GM21529 (cell line): ENCODE results near the gene KCNG4.

Experiments
- ATAC-seq: cut with Tn5 transposase; IDR thresholded peaks from one replicate; pipeline ENCODE4 v1.9.1; 2021; ENCODE audit not compliant: unreplicated experiment

The KCNG4 gene

GRCh38 chr16:84267380-84267779 is 27.6 kb upstream of the KCNG4 start:
- no peak for ATAC-seq

- peak; percentile 71 for ATAC-seq
These were observed 26.6 kb upstream of the KCNG4 start for GRCh38 chr16:84266451-84266850.

- ATAC-seq = no peak
These were observed 23.1 kb upstream of the KCNG4 start for GRCh38 chr16:84262939-84263338.

- ATAC-seq = no peak
These were observed 22.2 kb upstream of the KCNG4 start for GRCh38 chr16:84262031-84262430.

- ATAC-seq = no peak
These were observed 21.1 kb upstream of the KCNG4 start for GRCh38 chr16:84260766-84261554.

- no peak for ATAC-seq
These were observed 19.9 kb upstream of the KCNG4 start for GRCh38 chr16:84259691-84260090.

GRCh38 chr16:84258266-84258665 is 18.5 kb upstream of the KCNG4 start:
- ATAC-seq = no peak

- ATAC-seq = no peak
These were observed 15.4 kb upstream of the KCNG4 start for GRCh38 chr16:84255050-84255810.

GRCh38 chr16:84254062-84254461 is 14.2 kb upstream of the KCNG4 start:
- no peak for ATAC-seq

GRCh38 chr16:84253173-84253572 is 13.4 kb upstream of the KCNG4 start:
- ATAC-seq = no peak

GRCh38 chr16:84252184-84252583 is 12.4 kb upstream of the KCNG4 start:
- ATAC-seq = no peak

- ATAC-seq = no peak
These were observed 8.0 kb upstream of the KCNG4 start for GRCh38 chr16:84247844-84248243.

GRCh38 chr16:84247331-84247730 is 7.5 kb upstream of the KCNG4 start:
- ATAC-seq = no peak

- ATAC-seq = no peak
These were observed 6.9 kb upstream of the KCNG4 start for GRCh38 chr16:84246679-84247077.

GRCh38 chr16:84245956-84246678 is 6.3 kb upstream of the KCNG4 start:
- ATAC-seq = no peak

- no peak for ATAC-seq
These were observed 4.9 kb upstream of the KCNG4 start for GRCh38 chr16:84244728-84245127.

- no peak for ATAC-seq
These were observed 3.9 kb upstream of the KCNG4 start for GRCh38 chr16:84243732-84244131.

GRCh38 chr16:84242839-84243238 is 3.0 kb upstream of the KCNG4 start:
- no peak for ATAC-seq

- no peak for ATAC-seq
These were observed 2.0 kb upstream of the KCNG4 start for GRCh38 chr16:84241778-84242177.

- no peak for ATAC-seq
These were observed 643 bp upstream of the KCNG4 start for GRCh38 chr16:84240455-84240854.

GRCh38 chr16:84239141-84239769 is 557 bp downstream of the KCNG4 start:
- no peak for ATAC-seq
